ENCODE data around the gene ZNF730. TPM values are rescaled to one million over a fixed set of nuclear protein-coding genes. Genes with fewer than 3 reads are reported as not detected.

ZNF730 gene
- polyA plus RNA-seq, 1 of the 3 experiments (the other 2 are of a cell fraction), result 0.30 TPM

Other genes starting within 250 kb of the ZNF730 start
- gene ZNF728, start 113.8 kb upstream of the ZNF730 start, polyA plus RNA-seq (2012; rRNA removed), result not detected in 2 replicates
- gene ZNF724, start 133.4 kb downstream of the ZNF730 start, polyA plus RNA-seq (2012; rRNA removed), result 0.56 and 0.57 TPM in 2 replicates

Data from SK-N-SH (cell line).